Measurements from ENCODE around the gene DOK7.

GRCh38 chr4:3492741-3493719 lies 29.9 kb downstream of the DOK7 start:
- TF ChIP-seq, protein P1, sequence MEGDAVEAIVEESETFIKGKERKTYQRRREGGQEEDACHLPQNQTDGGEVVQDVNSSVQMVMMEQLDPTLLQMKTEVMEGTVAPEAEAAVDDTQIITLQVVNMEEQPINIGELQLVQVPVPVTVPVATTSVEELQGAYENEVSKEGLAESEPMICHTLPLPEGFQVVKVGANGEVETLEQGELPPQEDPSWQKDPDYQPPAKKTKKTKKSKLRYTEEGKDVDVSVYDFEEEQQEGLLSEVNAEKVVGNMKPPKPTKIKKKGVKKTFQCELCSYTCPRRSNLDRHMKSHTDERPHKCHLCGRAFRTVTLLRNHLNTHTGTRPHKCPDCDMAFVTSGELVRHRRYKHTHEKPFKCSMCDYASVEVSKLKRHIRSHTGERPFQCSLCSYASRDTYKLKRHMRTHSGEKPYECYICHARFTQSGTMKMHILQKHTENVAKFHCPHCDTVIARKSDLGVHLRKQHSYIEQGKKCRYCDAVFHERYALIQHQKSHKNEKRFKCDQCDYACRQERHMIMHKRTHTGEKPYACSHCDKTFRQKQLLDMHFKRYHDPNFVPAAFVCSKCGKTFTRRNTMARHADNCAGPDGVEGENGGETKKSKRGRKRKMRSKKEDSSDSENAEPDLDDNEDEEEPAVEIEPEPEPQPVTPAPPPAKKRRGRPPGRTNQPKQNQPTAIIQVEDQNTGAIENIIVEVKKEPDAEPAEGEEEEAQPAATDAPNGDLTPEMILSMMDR (IDR thresholded peaks at IDR 0.05), result no peak
- no peak for TF ChIP-seq POLR2AphosphoS5 (IDR thresholded peaks at IDR 0.05)
- TF ChIP-seq POLR2A (IDR thresholded peaks at IDR 0.05), result no peak
